BE2C (cell line): Measurements from ENCODE around the gene THAP7.

Experiments
- DNase-seq: peaks from one replicate; pipeline ENCODE4 v3.0.0-alpha.2; 2020
- H3K27me3 ChIP-seq: fragments of 250-450 bp; sonication (Bioruptor Pico); 2 replicates; pipeline ENCODE4 v1.5.1; 2020; ENCODE audit warnings: mild to moderate bottlenecking
- H3K36me3 ChIP-seq: fragments of 250-450 bp; sonication (Bioruptor Pico); 2 replicates; pipeline ENCODE4 v1.5.1; 2020; ENCODE audit warnings: mild to moderate bottlenecking
- H3K4me1 ChIP-seq: fragments of 250-450 bp; sonication (Bioruptor Pico); 2 replicates; pipeline ENCODE4 v1.5.1; 2020
- H3K4me3 ChIP-seq: 2 replicates; pipeline ENCODE4 v1.5.1; 2011; ENCODE audit warnings: low read depth, low read length
- H3K9me3 ChIP-seq: fragments of 250-450 bp; sonication (Bioruptor Pico); 2 replicates; pipeline ENCODE4 v1.5.1; 2020
- CTCF ChIP-seq: IDR thresholded peaks from 2 replicates; pipeline ENCODE4 v1.5.1; 2012; ENCODE audit warnings: mild to moderate bottlenecking, low read depth, low read length

Gene THAP7

GRCh38 chr22:20970939-20971657, 30.8 kb downstream of the THAP7 start:
- Histone ChIP-seq H3K36me3 (no peaks in the 10 kb centered on the region), H3K27me3 (no peaks in the 10 kb centered on the region), H3K4me3 (no peak overlapping the region), H3K4me1 (no peaks in the 10 kb centered on the region), H3K9me3 (no peaks in the 10 kb centered on the region)
- DNase-seq, result no peak
- no peak for TF ChIP-seq CTCF

GRCh38 chr22:20968281-20968977, 33.5 kb downstream of the THAP7 start:
- Histone ChIP-seq H3K4me3 (no peak overlapping the region), H3K36me3 (no peaks in the 10 kb centered on the region), H3K4me1 (no peaks in the 10 kb centered on the region; the same call in 1 of the 2 replicates), H3K27me3 (peaks cover 11% of the 10 kb centered on the region), H3K9me3 (no peaks in the 10 kb centered on the region)
- DNase-seq, result no peak
- TF ChIP-seq CTCF, result no peak

GRCh38 chr22:20967697-20968211, 34.2 kb downstream of the THAP7 start:
- no peaks in the 10 kb centered on the region for H3K9me3 ChIP-seq
- no peak for DNase-seq
- no peak overlapping the region for H3K4me3 ChIP-seq
- no peaks in the 10 kb centered on the region; the same call in 1 of the 2 replicates for H3K4me1 ChIP-seq
- TF ChIP-seq CTCF, result no peak
- H3K27me3 ChIP-seq, result peaks cover 11% of the 10 kb centered on the region
- H3K36me3 ChIP-seq, result no peaks in the 10 kb centered on the region

GRCh38 chr22:20966883-20967696, 34.8 kb downstream of the THAP7 start, which contains the start of gene AIFM3:
Gene AIFM3 (plus strand): TSS chr22:20967255. CDS start chr22:20967945, 690 bp downstream.
- no peaks in the 10 kb centered on the region for H3K36me3 ChIP-seq
- H3K4me1 ChIP-seq, result no peaks in the 10 kb centered on the region; the same call in 1 of the 2 replicates
- no peaks in the 10 kb centered on the region for H3K9me3 ChIP-seq
- peaks cover 11% of the 10 kb centered on the region for H3K27me3 ChIP-seq
- DNase-seq, result no peak
- no peak for TF ChIP-seq CTCF
- H3K4me3 ChIP-seq, result no peak within 1 kb of the TSS

DNA sequence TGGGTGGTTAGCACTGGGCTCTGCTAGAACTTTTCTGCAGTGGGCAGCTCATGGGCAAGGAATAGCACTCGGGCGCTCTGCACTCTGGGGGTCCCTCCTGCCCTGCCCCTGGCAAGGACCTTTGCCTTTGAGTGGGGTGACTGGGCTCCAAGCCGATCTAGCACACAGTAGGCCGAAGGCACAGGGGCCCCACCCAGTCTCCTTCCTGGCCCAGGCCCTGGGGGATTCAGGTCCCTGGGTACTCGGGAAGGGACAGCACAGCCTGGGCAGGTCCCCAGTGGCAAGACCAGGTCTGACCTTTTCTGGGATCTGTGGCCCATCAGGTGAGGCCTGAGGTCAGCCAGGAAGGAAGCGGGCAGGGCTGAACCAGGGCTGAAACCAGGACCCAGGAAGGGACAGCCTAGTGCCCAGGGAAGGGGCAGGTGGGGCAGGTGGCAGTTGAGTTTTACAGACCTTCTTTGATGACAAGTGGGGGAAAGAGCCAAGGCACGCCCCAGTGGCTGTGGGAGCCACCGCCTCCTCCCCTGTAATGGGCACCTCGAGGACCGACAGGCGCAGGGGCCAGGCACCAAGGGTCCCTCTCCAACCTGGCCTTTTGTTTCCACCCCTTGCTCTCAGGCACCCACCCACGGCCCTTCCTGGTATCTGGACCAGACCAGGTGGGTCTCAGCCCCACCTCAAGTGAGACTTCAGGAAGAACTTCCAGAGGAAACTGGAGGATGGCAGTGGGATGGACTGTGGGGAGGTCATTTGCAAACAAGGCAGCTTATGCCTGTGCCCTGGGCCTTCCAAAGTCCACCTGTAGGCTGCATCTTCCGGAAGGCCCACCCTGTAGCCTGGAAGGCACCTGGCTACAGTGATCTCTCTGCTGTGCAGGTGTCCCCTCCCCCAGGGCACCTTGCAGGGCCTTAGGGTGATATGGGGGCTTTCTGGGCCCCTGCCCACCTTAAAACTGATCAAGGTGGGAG, 35.7 kb downstream of the THAP7 start:
- DNase-seq, result no peak
- H3K36me3 ChIP-seq, result no peaks in the 10 kb centered on the region
- no peak overlapping the region for H3K4me3 ChIP-seq
- no peaks in the 10 kb centered on the region for H3K9me3 ChIP-seq
- TF ChIP-seq CTCF, result no peak
- H3K27me3 ChIP-seq, result peaks cover 11% of the 10 kb centered on the region
- peaks cover 3% of the 10 kb centered on the region for H3K4me1 ChIP-seq
